Mesendoderm (in vitro differentiated cells): ENCODE measurements around the gene DIRAS3. TPM values are rescaled to one million over a fixed set of nuclear protein-coding genes. Genes with fewer than 3 reads are reported as not detected.

Experiments used
- DNase-seq: peaks from one replicate; pipeline ENCODE4 v3.0.0; 2013
- H2AK5ac ChIP-seq: 2 replicates; pipeline ENCODE4 v1.6.1; 2013; ENCODE audit warnings: low read length, inconsistent platforms
- H2BK120ac ChIP-seq: 2 replicates; pipeline ENCODE4 v1.6.1; 2013; ENCODE audit warnings: low read depth, mild to moderate bottlenecking, low read length, moderate library complexity, mixed read lengths
- H2BK15ac ChIP-seq: replicated peaks from 2 replicates; pipeline ENCODE4 v1.6.1; 2013; ENCODE audit warnings: low read depth, mild to moderate bottlenecking, moderate library complexity
- H2BK5ac ChIP-seq: 2 replicates; pipeline ENCODE4 v1.6.1; 2013; ENCODE audit warnings: low read length, inconsistent platforms
- H3K18ac ChIP-seq: 2 replicates; pipeline ENCODE4 v1.6.1; 2013; ENCODE audit warnings: mild to moderate bottlenecking, low read length, mixed read lengths
- H3K23ac ChIP-seq: one replicate; pipeline ENCODE4 v1.6.1; 2013; ENCODE audit warnings: low read length
- H3K27ac ChIP-seq: 2 replicates; pipeline ENCODE4 v1.5.1; 2013; ENCODE audit warnings: low read depth, mild to moderate bottlenecking, inconsistent platforms, low read length, moderate library complexity
- H3K27me3 ChIP-seq: 2 replicates; pipeline ENCODE4 v1.6.1; 2013; ENCODE audit warnings: low read length, control low read depth, mild to moderate bottlenecking, inconsistent platforms; ENCODE audit not compliant: insufficient read depth, poor library complexity
- H3K36me3 ChIP-seq: 2 replicates; pipeline ENCODE4 v1.6.1; 2013; ENCODE audit warnings: low read length, inconsistent platforms; ENCODE audit not compliant: control insufficient read depth, insufficient read depth
- H3K4ac ChIP-seq: one replicate; pipeline ENCODE4 v1.6.1; 2013; ENCODE audit warnings: low read depth, mild to moderate bottlenecking, low read length, moderate library complexity
- H3K4me1 ChIP-seq: 2 replicates; pipeline ENCODE4 v1.6.1; 2013; ENCODE audit warnings: low read depth, low read length, inconsistent platforms; ENCODE audit not compliant: control insufficient read depth
- H3K4me2 ChIP-seq: 2 replicates; pipeline ENCODE4 v1.6.1; 2013; ENCODE audit warnings: low read length
- H3K4me3 ChIP-seq: 2 replicates; pipeline ENCODE4 v1.5.1; 2013; ENCODE audit warnings: mild to moderate bottlenecking, low read length
- H3K56ac ChIP-seq: one replicate; pipeline ENCODE4 v1.6.1; 2013; ENCODE audit warnings: low read length
- H3K79me1 ChIP-seq: 2 replicates; pipeline ENCODE4 v1.6.1; 2013; ENCODE audit warnings: low read length, inconsistent platforms
- H3K79me2 ChIP-seq: 2 replicates; pipeline ENCODE4 v1.6.1; 2013; ENCODE audit warnings: mild to moderate bottlenecking, low read length; ENCODE audit not compliant: control insufficient read depth, insufficient read depth
- H3K9ac ChIP-seq: 2 replicates; pipeline ENCODE4 v1.6.1; 2013; ENCODE audit warnings: low read length, inconsistent platforms
- H4K5ac ChIP-seq: one replicate; pipeline ENCODE4 v1.6.1; 2013; ENCODE audit warnings: low read length
- H4K8ac ChIP-seq: one replicate; pipeline ENCODE4 v1.6.1; 2013; ENCODE audit warnings: low read depth, mild to moderate bottlenecking, control low read depth, low read length, moderate library complexity
- WGBS: extraction: QIAGEN DNeasy Blood & Tissue Kit; methylation state at CpG from one replicate; pipeline ENCODE4 v1.1.7; 2013; ENCODE audit warnings: low lambda C conversion rate, missing lambda C conversion rate; ENCODE audit not compliant: insufficient coverage; ENCODE audit errors: extremely low coverage; 5-methylcytosine and 5-hydroxymethylcytosine counted together
- polyA plus RNA-seq, 2 experiments: library from polyadenylated mRNA; stranded (reverse); fragments of 200-250 nt; gene quantifications; one replicate each; pipeline ENCODE4 v1.2.3, GENCODE V29; 2013

Gene DIRAS3
- polyA plus RNA-seq (2013, experiment 1 of 2): 0.15 TPM
- 0.15 TPM for polyA plus RNA-seq (2013, experiment 2 of 2)

DNA sequence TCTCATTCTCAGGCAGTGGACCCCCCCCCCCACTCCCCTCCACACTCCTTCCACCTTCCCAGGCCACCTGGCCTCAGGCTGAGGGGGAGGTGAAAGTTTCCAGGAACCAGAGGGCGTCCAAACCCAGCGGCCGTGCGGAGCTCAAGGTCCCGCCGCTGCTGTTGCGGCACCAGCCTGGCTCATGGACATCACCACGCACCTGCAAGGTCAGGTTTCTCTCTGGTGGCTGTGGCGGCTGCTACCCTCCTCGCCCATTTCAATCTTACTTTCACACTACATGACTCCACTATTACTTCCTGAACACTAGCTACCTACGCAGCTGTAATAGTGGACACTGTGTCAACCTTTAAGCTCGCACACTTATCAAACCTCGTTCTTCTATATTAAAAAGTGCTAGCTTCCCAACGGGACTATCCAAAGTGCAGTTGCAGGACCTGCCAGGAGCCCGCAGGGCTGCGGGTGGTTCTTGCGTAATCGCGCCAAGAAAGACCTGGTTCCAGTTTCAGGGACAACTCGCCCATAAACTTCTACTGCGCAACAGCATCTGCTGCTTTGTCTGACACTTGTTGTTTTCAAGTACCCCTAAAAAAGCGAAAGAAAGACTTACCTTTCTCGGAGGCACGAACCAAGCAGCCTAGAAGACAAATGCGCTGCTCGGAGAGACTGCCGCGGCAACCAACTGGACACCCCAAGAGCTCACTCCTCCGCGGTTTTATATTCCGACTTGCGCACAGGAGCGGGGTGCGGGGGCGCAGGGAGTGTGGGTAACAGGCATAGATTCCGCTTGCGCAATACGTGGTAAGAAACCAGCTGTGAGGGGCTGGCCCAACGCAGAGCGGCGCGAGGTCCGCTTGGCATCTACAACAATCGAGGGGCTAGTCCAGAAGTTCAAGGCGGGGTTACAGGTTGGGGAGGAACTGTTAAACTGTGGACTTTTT is at the start of gene DIRAS3:
TSS of gene DIRAS3 (minus strand) at position 687 of the 938 bp plus-strand sequence. CDS start 3,330 bp downstream, outside the sequence.
- no peaks in the 10 kb centered on the region for H3K79me1 ChIP-seq
- H2BK5ac ChIP-seq: no peak within 1 kb of the TSS
- no peak within 1 kb of the TSS for H3K9ac ChIP-seq
- no peak within 1 kb of the TSS for H4K8ac ChIP-seq
- H2BK15ac ChIP-seq: no peak within 1 kb of the TSS
- H3K4me3 ChIP-seq: no peak within 1 kb of the TSS
- no peaks in the 10 kb centered on the region for H3K36me3 ChIP-seq
- WGBS: no CpG with 5 or more reads among the region's 45 CpGs
- H2AK5ac ChIP-seq: no peak within 1 kb of the TSS
- H3K18ac ChIP-seq: no peak within 1 kb of the TSS
- H3K23ac ChIP-seq: no peak within 1 kb of the TSS
- H3K79me2 ChIP-seq: no peaks in the 10 kb centered on the region
- no peaks in the 10 kb centered on the region for H3K27me3 ChIP-seq
- H3K4ac ChIP-seq: no peak within 1 kb of the TSS
- H3K4me1 ChIP-seq: no peaks in the 10 kb centered on the region
- DNase-seq: no peak
- H2BK120ac ChIP-seq: no peak within 1 kb of the TSS
- H3K27ac ChIP-seq: no peak within 1 kb of the TSS
- no peak within 1 kb of the TSS for H3K4me2 ChIP-seq
- no peak within 1 kb of the TSS for H3K56ac ChIP-seq
- no peak within 1 kb of the TSS for H4K5ac ChIP-seq

DNA sequence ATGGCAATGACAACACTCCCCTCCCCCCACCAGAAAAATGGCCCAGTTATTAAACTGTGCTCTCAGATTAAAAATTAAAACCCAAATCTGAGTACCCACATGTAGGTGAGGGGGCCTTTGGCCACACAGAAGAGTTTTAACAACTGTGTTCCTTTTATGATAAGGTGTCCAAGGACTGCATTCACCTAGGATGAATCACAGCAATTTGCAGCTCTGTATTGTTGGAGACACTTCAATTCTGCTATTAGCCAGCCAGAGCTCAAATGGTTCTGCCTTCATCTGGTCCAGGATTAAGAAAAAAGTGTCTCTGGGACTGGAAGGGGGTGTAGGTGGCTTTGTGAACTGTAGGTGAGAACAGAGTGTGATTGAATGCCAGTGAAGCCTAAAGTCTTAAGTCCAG is 43.3 kb upstream of the DIRAS3 start:
- no peak overlapping the region for H3K56ac ChIP-seq
- H3K4me1 ChIP-seq: no peaks in the 10 kb centered on the region
- no peak overlapping the region for H3K4ac ChIP-seq
- H4K5ac ChIP-seq: no peak overlapping the region
- no peak overlapping the region for H3K23ac ChIP-seq
- no peaks in the 10 kb centered on the region for H3K79me1 ChIP-seq
- H3K27ac ChIP-seq: no peak overlapping the region
- H2BK5ac ChIP-seq: no peak overlapping the region
- no peak for DNase-seq
- H4K8ac ChIP-seq: no peak overlapping the region
- no peak overlapping the region for H2BK15ac ChIP-seq
- no peak overlapping the region for H2BK120ac ChIP-seq
- H3K9ac ChIP-seq: no peak overlapping the region
- no peaks in the 10 kb centered on the region for H3K79me2 ChIP-seq
- no peaks in the 10 kb centered on the region for H3K36me3 ChIP-seq
- no peak overlapping the region for H2AK5ac ChIP-seq
- no peaks in the 10 kb centered on the region for H3K27me3 ChIP-seq
- H3K4me3 ChIP-seq: no peak overlapping the region
- H3K18ac ChIP-seq: no peak overlapping the region
- H3K4me2 ChIP-seq: no peak overlapping the region

DNA sequence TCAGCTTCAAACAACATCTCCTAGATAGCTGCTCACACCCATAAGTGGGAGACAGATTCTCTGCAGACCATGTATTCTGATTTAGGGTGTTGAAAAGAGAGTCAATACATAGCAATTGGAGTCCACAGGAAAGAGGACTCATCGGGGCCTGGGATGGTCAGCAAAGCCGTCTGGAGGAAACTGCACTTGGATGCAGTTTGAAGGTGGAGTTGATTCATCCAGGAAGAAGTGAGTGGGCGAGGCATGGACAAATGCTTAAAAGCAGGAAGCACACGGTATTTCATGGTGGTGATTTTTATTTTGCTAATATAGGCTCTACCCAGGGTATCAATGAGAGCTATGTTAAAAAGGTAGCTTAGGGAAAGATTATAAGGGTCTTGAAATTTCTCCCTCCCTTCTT is 36.8 kb upstream of the DIRAS3 start:
- H3K79me2 ChIP-seq: no peaks in the 10 kb centered on the region
- H3K23ac ChIP-seq: no peak overlapping the region
- H2BK120ac ChIP-seq: no peak overlapping the region
- no peak overlapping the region for H3K18ac ChIP-seq
- H2BK15ac ChIP-seq: no peak overlapping the region
- H3K27ac ChIP-seq: no peak overlapping the region
- WGBS: no CpG with 5 or more reads among the region's 4 CpGs
- no peak overlapping the region for H4K8ac ChIP-seq
- H3K4ac ChIP-seq: no peak overlapping the region
- H3K4me1 ChIP-seq: no peaks in the 10 kb centered on the region
- H2BK5ac ChIP-seq: no peak overlapping the region
- no peaks in the 10 kb centered on the region for H3K27me3 ChIP-seq
- H2AK5ac ChIP-seq: no peak overlapping the region
- H4K5ac ChIP-seq: no peak overlapping the region
- no peak overlapping the region for H3K4me2 ChIP-seq
- H3K9ac ChIP-seq: no peak overlapping the region
- no peaks in the 10 kb centered on the region for H3K79me1 ChIP-seq
- H3K4me3 ChIP-seq: no peak overlapping the region
- no peaks in the 10 kb centered on the region for H3K36me3 ChIP-seq
- no peak overlapping the region for H3K56ac ChIP-seq
- no peak for DNase-seq

GRCh38 chr1:68085752-68086151 is 35.3 kb upstream of the DIRAS3 start:
- H3K27ac ChIP-seq: no peak overlapping the region
- H3K4me2 ChIP-seq: no peak overlapping the region
- no CpG with 5 or more reads among the region's 1 CpG for WGBS
- no peak overlapping the region for H4K5ac ChIP-seq
- no peaks in the 10 kb centered on the region for H3K27me3 ChIP-seq
- no peak overlapping the region for H2BK5ac ChIP-seq
- no peak for DNase-seq
- no peak overlapping the region for H3K4me3 ChIP-seq
- H2BK120ac ChIP-seq: no peak overlapping the region
- no peak overlapping the region for H4K8ac ChIP-seq
- H3K36me3 ChIP-seq: no peaks in the 10 kb centered on the region
- no peak overlapping the region for H3K18ac ChIP-seq
- no peak overlapping the region for H3K56ac ChIP-seq
- no peaks in the 10 kb centered on the region for H3K79me1 ChIP-seq
- H3K4ac ChIP-seq: no peak overlapping the region
- no peak overlapping the region for H2AK5ac ChIP-seq
- no peak overlapping the region for H3K9ac ChIP-seq
- no peak overlapping the region for H3K23ac ChIP-seq
- H3K4me1 ChIP-seq: no peaks in the 10 kb centered on the region
- no peak overlapping the region for H2BK15ac ChIP-seq
- no peaks in the 10 kb centered on the region for H3K79me2 ChIP-seq

DNA sequence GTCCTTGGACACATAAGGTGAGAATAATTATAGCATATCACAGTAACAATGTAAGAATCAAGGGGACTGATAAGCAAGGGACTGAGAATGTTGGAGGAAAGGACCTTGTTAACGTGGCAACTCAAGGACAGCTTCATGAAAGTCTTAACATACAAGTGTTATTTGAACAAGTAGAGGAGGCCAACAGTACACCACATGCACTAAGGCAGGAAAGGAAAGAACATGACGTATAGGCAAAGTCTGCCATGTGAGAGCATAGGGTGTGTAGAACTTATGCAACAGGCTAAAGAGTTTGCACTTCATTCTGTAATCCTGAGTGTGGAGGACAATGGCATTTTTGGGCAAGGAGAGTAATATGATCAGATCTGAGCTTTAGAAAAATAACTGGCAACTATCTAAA is 33.3 kb upstream of the DIRAS3 start:
- H2AK5ac ChIP-seq: no peak overlapping the region
- no peak overlapping the region for H4K5ac ChIP-seq
- no peak overlapping the region for H3K4me3 ChIP-seq
- no peaks in the 10 kb centered on the region for H3K36me3 ChIP-seq
- no peak for DNase-seq
- no peak overlapping the region for H3K9ac ChIP-seq
- H2BK5ac ChIP-seq: no peak overlapping the region
- H3K27ac ChIP-seq: no peak overlapping the region
- no CpG with 5 or more reads among the region's 2 CpGs for WGBS
- H2BK15ac ChIP-seq: no peak overlapping the region
- H3K27me3 ChIP-seq: no peaks in the 10 kb centered on the region
- no peaks in the 10 kb centered on the region for H3K79me1 ChIP-seq
- H3K18ac ChIP-seq: no peak overlapping the region
- no peak overlapping the region for H3K4ac ChIP-seq
- no peak overlapping the region for H3K23ac ChIP-seq
- H3K4me1 ChIP-seq: no peaks in the 10 kb centered on the region
- no peak overlapping the region for H3K4me2 ChIP-seq
- no peak overlapping the region for H3K56ac ChIP-seq
- no peak overlapping the region for H2BK120ac ChIP-seq
- H4K8ac ChIP-seq: no peak overlapping the region
- no peaks in the 10 kb centered on the region for H3K79me2 ChIP-seq
